A549 (cell line): ENCODE data around the gene ARFGAP2. TPM values are rescaled to one million over a fixed set of nuclear protein-coding genes. Genes with fewer than 3 reads are reported as not detected.

Experiments
- ATAC-seq, 2 experiments: fragments of 200-7000 bp in 1 of 2; fragments of >200 bp in 1 of 2; cut with Nextera tagmentation in 1 of 2; cut with Tn5 transposase in 1 of 2; 3 replicates each; pipeline versions ENCODE4 v1.8.0 to v1.9.1; 2018 to 2020; ENCODE audit warnings: mild to moderate bottlenecking in 1 of 2, moderate library complexity in 1 of 2
- CTCF ChIA-PET: fragments of 300-600 bp; sonication (Branson Sonifier 250); formaldehyde crosslinking; extraction: SDS; loops from one replicate; lab custom pipeline; 2021; ENCODE audit warnings: antibody characterized with exemption, inconsistent platforms; lab: Yijun Ruan, JAX
- POLR2A ChIA-PET: fragments of 350-600 bp; formaldehyde crosslinking; extraction: SDS; loops from one replicate; lab custom pipeline; 2021; ENCODE audit warnings: antibody characterized with exemption, inconsistent platforms; lab: Yijun Ruan, JAX
- DNase-seq, 2 experiments: peaks; one replicate each; pipeline versions ENCODE4 v3.0.0 to v3.0.0-alpha.2; 2011 to 2016; ENCODE audit warnings: low read depth in 1 of 2, low spot score in 1 of 2
- FAIRE-seq: peaks from 2 replicates; lab custom pipeline; 2011; peaks lifted over from hg19 to GRCh38; lab: Jason Lieb, UNC
- H3K27ac ChIP-seq, 2 experiments: fragments of >200 bp; sonication (Bioruptor Twin); formaldehyde crosslinking; 3 replicates each; pipeline ENCODE4 v1.5.1; 2016 to 2017
- H3K4me1 ChIP-seq: fragments of >200 bp; sonication (Bioruptor Twin); formaldehyde crosslinking; 3 replicates; pipeline ENCODE4 v1.6.1; 2016
- H3K4me2 ChIP-seq: fragments of >200 bp; sonication (Bioruptor Twin); formaldehyde crosslinking; 3 replicates; pipeline ENCODE4 v1.6.1; 2016
- H3K4me3 ChIP-seq: fragments of >200 bp; sonication (Bioruptor Twin); formaldehyde crosslinking; 3 replicates; pipeline ENCODE4 v1.5.1; 2016
- H3K9me3 ChIP-seq: fragments of >200 bp; sonication (Bioruptor Twin); formaldehyde crosslinking; 3 replicates; pipeline ENCODE4 v1.6.1; 2016
- CEBPB ChIP-seq, 2 experiments: fragments of >200 bp in 1 of 2; sonication (Bioruptor Twin) in 1 of 2; formaldehyde crosslinking in 1 of 2; IDR thresholded peaks; 2 replicates each; pipeline ENCODE4 v1.6.1; 2012 to 2016
- EHF ChIP-seq: fragments of 250-450 bp; sonication (Bioruptor Pico); IDR thresholded peaks from 2 replicates; pipeline ENCODE4 v1.5.0; 2020; ENCODE audit warnings: mild to moderate bottlenecking
- EHMT2 ChIP-seq: fragments of 200-600 bp; sonication (generic); IDR thresholded peaks from 2 replicates; pipeline ENCODE4 v1.6.1; 2016; ENCODE audit warnings: antibody characterized with exemption, low read depth, mild to moderate bottlenecking, moderate library complexity
- FOXS1 ChIP-seq: fragments of 250-450 bp; sonication (Bioruptor Pico); IDR thresholded peaks from 2 replicates; pipeline ENCODE4 v1.5.0; 2020; ENCODE audit warnings: mild to moderate bottlenecking, moderate library complexity
- HOXB13 ChIP-seq: fragments of 250-450 bp; sonication (Bioruptor Pico); IDR thresholded peaks from 2 replicates; pipeline ENCODE4 v1.5.0; 2020; ENCODE audit warnings: low read depth, mild to moderate bottlenecking, moderate library complexity
- JUNB ChIP-seq: fragments of >200 bp; sonication (Bioruptor Twin); formaldehyde crosslinking; IDR thresholded peaks from 2 replicates; pipeline ENCODE4 v1.6.1; 2016
- KDM1A ChIP-seq: fragments of 200-600 bp; sonication (generic); IDR thresholded peaks from 2 replicates; pipeline ENCODE4 v1.6.1; 2016; ENCODE audit warnings: low read depth, mild to moderate bottlenecking
- KDM5A ChIP-seq: fragments of 200-600 bp; sonication (generic); IDR thresholded peaks from 2 replicates; pipeline ENCODE4 v1.6.1; 2016; ENCODE audit warnings: antibody characterized with exemption, mild to moderate bottlenecking
- MAFK ChIP-seq: fragments of 450-650 bp; IDR thresholded peaks from 2 replicates; pipeline ENCODE4 v1.6.1; 2014; ENCODE audit not compliant: partially characterized antibody
- NPAS2 ChIP-seq: fragments of 250-450 bp; sonication (Bioruptor Pico); IDR thresholded peaks from 2 replicates; pipeline ENCODE4 v1.8.0; 2022; ENCODE audit warnings: mild to moderate bottlenecking, moderate library complexity, borderline replicate concordance
- POLR2A ChIP-seq: IDR thresholded peaks from 2 replicates; pipeline ENCODE4 v1.6.1; 2012; ENCODE audit warnings: mild to moderate bottlenecking, low read length
- RCOR1 ChIP-seq: fragments of 150-350 bp; IDR thresholded peaks from 2 replicates; pipeline ENCODE4 v1.6.1; 2014; ENCODE audit warnings: antibody characterized with exemption, low read length, low read depth
- RFX5 ChIP-seq: fragments of 450-650 bp; IDR thresholded peaks from 2 replicates; pipeline ENCODE4 v1.7.1; 2014; ENCODE audit warnings: antibody characterized with exemption, mild to moderate bottlenecking, moderate library complexity
- RNF2 ChIP-seq: fragments of 200-600 bp; sonication (generic); IDR thresholded peaks from 2 replicates; pipeline ENCODE4 v1.6.1; 2016; ENCODE audit warnings: low read depth, mild to moderate bottlenecking, antibody characterized with exemption, moderate library complexity, borderline replicate concordance
- ZC3H11A ChIP-seq: fragments of 450-650 bp; IDR thresholded peaks from 2 replicates; pipeline ENCODE4 v1.6.1; 2014; ENCODE audit warnings: antibody characterized with exemption, mild to moderate bottlenecking
- WGBS: methylation state at CpG from one replicate; pipeline ENCODE4 v1.1.6; 2017; ENCODE audit errors: missing lambda C conversion rate; 5-methylcytosine and 5-hydroxymethylcytosine counted together
- polyA plus RNA-seq, 4 experiments: library from polyadenylated mRNA; depleted of rRNA in 3 of 4; stranded (reverse); fragments of >200 nt; fragmentation: RNase III in 1 of 4; extraction: RNeasy Plus Mini Kit Qiagen cat#74134 plus additional on column Dnase treatment in 1 of 4; gene quantifications; 2 replicates in 3 of 4; 3 replicates in 1 of 4; pipeline ENCODE4 v1.2.3, GENCODE V29; 2011 to 2017
- TF ChIP-seq, protein P1 (sequence below): fragments of >200 bp; sonication (Bioruptor Twin); formaldehyde crosslinking; IDR thresholded peaks from 2 replicates; pipeline ENCODE4 v1.6.1; 2016
- TF ChIP-seq, protein P2 (sequence below): fragments of 450-650 bp; IDR thresholded peaks from 2 replicates; pipeline ENCODE4 v1.6.1; 2014; ENCODE audit warnings: antibody characterized with exemption
- TF ChIP-seq, protein P3 (sequence below): fragments of >200 bp; sonication (Bioruptor Twin); formaldehyde crosslinking; IDR thresholded peaks from 3 replicates; pipeline ENCODE4 v1.5.1; 2016
- TF ChIP-seq, protein P4 (sequence below): fragments of >200 bp; sonication (Bioruptor Twin); formaldehyde crosslinking; IDR thresholded peaks from 3 replicates; pipeline ENCODE4 v1.6.1; 2016

The ARFGAP2 gene
- polyA plus RNA-seq, 2 of the 4 experiments (the other 2 are of a cell fraction), result 29.5 to 34.0 TPM

DNA sequence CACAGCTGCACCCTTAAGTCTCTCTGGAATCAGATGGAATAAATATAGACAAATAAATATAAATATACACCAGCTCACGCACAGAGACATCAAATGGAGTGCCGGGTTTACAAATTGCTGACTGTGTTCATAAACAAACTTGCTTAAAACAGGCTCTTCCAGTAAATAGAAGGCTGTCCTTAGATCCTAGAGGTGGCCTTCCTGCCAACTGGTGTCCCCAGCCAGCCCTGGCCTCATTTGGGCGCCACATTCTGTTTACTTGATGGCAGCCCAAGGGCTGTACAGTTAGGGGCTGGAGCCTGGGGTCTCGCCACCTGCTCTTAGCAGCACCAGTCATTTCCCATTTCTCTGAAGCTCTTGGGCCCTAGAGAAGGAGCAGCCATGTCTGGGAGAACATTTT lies 20.8 kb downstream of the ARFGAP2 start:
- ATAC-seq, result no peak
- POLR2A ChIA-PET, result no interaction called here
- CTCF ChIA-PET, result interaction anchor here (0.6 to 6.7 kb wide), 4 partner anchors 23 to 262 kb away, joined by 3 to 120 read pairs (median 53); no protein-coding TSS in a partner anchor

DNA sequence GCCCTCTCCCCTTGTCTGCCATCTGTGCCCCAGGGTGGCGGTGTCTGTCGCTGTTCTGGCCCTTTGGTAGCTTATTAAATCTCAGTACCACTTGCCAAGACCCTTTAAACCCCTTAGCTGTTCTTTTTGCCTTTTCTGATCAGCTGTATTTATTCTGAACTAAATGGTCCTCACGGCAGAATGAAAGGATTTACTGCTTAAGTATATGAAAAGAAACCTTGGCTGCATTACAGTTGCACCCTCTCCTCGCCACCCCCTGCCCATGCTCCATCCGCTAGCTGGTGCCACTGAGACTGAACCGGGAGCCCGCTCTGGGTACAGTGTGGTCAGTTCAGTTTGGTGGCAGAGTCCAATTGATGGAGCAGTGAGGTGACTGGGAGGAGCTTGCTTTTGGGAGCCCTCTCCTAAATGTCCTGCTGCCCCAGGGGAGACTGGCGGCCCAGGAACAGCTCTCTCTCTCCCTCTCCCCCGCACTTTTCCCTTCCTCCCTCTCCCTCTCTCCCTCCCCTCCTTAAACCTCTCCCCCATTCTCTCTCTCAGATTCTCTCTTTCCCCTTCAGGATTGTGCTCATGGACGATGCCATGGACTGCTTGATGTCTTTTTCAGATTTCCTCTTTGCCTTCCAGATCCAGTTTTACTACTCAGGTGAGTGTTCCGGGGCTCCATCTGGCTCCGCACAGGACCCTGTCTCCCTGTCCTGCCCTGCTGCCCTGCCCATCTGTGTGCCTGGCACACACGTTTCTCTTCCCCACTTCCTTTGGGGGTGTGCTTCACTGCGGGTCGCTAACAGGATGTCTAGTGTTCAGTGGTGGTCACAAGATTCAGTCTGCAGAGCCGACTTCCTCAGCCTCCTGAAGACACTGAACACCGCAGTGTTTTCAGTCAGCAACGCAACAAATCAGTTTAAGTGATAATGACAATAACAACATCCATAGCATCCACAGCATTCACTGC lies 21.8 kb downstream of the ARFGAP2 start:
- ATAC-seq, result no peak
- H3K4me3 ChIP-seq, result no peak overlapping the region
- no peak for DNase-seq
- no peaks in the 10 kb centered on the region for H3K4me1 ChIP-seq
- 89% methylated on average over 18 of the region's 18 CpGs for WGBS
- H3K27ac ChIP-seq, result no peak overlapping the region
- H3K4me2 ChIP-seq, result no peak overlapping the region
- no peak for FAIRE-seq
- H3K9me3 ChIP-seq, result no peaks in the 10 kb centered on the region
- POLR2A ChIA-PET, result no interaction called here
- TF ChIP-seq RFX5 (no peak), EHMT2 (no peak), CEBPB (IDR thresholded peaks at IDR 0.05) (no peak)
- CTCF ChIA-PET, result interaction anchor here (0.6 to 6.7 kb wide), 14 partner anchors 10 to 276 kb away, joined by 3 to 120 read pairs (median 4); no protein-coding TSS in a partner anchor

More for the DNA sequence above, 20.8 kb downstream of the ARFGAP2 start:
- TF ChIP-seq, protein P1, sequence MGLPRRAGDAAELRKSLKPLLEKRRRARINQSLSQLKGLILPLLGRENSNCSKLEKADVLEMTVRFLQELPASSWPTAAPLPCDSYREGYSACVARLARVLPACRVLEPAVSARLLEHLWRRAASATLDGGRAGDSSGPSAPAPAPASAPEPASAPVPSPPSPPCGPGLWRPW, result no peak
- TF ChIP-seq KDM1A (no peak), RFX5 (no peak), JUNB (no peak), RNF2 (no peak), RCOR1 (no peak), POLR2A (no peak), NPAS2 (CRISPR knock-in tag) (no peak), MAFK (no peak), KDM5A (no peak), EHF (no peak), FOXS1 (CRISPR knock-in tag) (no peak), HOXB13 (CRISPR knock-in tag) (no peak), ZC3H11A (no peak)
- TF ChIP-seq, protein P2, sequence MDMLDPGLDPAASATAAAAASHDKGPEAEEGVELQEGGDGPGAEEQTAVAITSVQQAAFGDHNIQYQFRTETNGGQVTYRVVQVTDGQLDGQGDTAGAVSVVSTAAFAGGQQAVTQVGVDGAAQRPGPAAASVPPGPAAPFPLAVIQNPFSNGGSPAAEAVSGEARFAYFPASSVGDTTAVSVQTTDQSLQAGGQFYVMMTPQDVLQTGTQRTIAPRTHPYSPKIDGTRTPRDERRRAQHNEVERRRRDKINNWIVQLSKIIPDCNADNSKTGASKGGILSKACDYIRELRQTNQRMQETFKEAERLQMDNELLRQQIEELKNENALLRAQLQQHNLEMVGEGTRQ, result no peak
- TF ChIP-seq, protein P3, sequence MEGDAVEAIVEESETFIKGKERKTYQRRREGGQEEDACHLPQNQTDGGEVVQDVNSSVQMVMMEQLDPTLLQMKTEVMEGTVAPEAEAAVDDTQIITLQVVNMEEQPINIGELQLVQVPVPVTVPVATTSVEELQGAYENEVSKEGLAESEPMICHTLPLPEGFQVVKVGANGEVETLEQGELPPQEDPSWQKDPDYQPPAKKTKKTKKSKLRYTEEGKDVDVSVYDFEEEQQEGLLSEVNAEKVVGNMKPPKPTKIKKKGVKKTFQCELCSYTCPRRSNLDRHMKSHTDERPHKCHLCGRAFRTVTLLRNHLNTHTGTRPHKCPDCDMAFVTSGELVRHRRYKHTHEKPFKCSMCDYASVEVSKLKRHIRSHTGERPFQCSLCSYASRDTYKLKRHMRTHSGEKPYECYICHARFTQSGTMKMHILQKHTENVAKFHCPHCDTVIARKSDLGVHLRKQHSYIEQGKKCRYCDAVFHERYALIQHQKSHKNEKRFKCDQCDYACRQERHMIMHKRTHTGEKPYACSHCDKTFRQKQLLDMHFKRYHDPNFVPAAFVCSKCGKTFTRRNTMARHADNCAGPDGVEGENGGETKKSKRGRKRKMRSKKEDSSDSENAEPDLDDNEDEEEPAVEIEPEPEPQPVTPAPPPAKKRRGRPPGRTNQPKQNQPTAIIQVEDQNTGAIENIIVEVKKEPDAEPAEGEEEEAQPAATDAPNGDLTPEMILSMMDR, result no peak
- TF ChIP-seq, protein P4, sequence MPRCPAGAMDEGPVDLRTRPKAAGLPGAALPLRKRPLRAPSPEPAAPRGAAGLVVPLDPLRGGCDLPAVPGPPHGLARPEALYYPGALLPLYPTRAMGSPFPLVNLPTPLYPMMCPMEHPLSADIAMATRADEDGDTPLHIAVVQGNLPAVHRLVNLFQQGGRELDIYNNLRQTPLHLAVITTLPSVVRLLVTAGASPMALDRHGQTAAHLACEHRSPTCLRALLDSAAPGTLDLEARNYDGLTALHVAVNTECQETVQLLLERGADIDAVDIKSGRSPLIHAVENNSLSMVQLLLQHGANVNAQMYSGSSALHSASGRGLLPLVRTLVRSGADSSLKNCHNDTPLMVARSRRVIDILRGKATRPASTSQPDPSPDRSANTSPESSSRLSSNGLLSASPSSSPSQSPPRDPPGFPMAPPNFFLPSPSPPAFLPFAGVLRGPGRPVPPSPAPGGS, result no peak
- no peak for FAIRE-seq
- no peak overlapping the region for H3K4me2 ChIP-seq
- H3K27ac ChIP-seq, result no peak overlapping the region
- no peaks in the 10 kb centered on the region for H3K9me3 ChIP-seq
- no peak for DNase-seq
- H3K4me1 ChIP-seq, result no peaks in the 10 kb centered on the region
- 86% methylated on average over 4 of the region's 4 CpGs for WGBS
- no peak overlapping the region for H3K4me3 ChIP-seq
